Loucy (cell line): ENCODE data around the gene PLEKHD1.

Experiments used
- EZH2phosphoT487 ChIP-seq: fragments of 200-600 bp; IDR thresholded peaks from 2 replicates; pipeline ENCODE4 v1.6.1; 2018; ENCODE audit warnings: antibody characterized with exemption, mild to moderate bottlenecking, moderate library complexity, borderline replicate concordance
- TF ChIP-seq, protein P1 (sequence below): fragments of 200-600 bp; sonication (generic); conservative IDR thresholded peaks from 2 replicates; pipeline ENCODE4 v1.5.1; 2014; ENCODE audit warnings: mild to moderate bottlenecking, antibody characterized with exemption, low read length

DNA sequence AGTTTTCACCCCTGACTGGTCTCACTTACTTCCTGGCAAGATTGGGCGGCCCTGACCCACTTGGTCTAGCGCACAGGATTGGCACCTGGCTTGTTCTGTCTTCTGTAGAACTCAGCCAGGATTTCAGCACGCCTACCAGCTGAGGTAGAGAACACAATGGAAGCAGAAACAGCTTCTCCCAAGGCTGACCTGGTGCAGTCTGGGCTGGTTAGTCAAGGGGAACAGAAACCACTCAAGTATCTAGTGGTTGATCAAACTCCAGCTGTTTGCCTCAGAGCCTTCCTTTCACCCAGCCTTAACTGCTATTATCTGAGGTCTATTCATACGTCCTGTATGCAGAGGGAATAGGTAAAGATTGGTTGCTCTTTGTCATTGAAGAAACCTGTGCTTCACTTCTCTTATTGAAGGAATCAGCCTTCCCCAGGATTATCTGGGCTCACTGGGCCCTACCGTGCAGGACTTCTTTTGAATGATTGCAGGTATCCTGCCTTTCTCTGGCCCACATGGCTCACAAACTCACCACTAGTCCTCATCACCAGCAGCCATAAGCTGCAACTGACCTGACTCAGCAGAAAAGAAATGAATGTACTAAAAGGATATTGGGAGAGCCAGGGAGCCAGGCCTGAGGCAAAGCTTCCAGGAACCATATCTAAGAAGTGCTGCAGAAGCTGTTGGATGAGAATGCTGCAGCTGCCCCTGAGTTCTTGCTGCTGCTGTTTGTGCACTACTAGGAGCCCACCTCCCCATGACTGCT lies 2.5 kb upstream of the PLEKHD1 start:
- TF ChIP-seq, protein P1, sequence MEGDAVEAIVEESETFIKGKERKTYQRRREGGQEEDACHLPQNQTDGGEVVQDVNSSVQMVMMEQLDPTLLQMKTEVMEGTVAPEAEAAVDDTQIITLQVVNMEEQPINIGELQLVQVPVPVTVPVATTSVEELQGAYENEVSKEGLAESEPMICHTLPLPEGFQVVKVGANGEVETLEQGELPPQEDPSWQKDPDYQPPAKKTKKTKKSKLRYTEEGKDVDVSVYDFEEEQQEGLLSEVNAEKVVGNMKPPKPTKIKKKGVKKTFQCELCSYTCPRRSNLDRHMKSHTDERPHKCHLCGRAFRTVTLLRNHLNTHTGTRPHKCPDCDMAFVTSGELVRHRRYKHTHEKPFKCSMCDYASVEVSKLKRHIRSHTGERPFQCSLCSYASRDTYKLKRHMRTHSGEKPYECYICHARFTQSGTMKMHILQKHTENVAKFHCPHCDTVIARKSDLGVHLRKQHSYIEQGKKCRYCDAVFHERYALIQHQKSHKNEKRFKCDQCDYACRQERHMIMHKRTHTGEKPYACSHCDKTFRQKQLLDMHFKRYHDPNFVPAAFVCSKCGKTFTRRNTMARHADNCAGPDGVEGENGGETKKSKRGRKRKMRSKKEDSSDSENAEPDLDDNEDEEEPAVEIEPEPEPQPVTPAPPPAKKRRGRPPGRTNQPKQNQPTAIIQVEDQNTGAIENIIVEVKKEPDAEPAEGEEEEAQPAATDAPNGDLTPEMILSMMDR: no peak
- TF ChIP-seq EZH2phosphoT487: no peak
